Testis (tissue), 3 donors: ENCODE data around the gene VAMP4. TPM values are rescaled to one million over a fixed set of nuclear protein-coding genes. Genes with fewer than 3 reads are reported as not detected.
A peak's percentile ranks its signal among the peaks of the same experiment; 100 is the strongest.

Experiments
- DNase-seq: peaks from one replicate; pipeline ENCODE4 v3.0.0-alpha.2; 2019
- H3K27ac ChIP-seq, 2 donors: fragments of 200-600 bp; sonication (generic); one replicate each; pipeline ENCODE4 v1.5.1; 2019
- H3K27me3 ChIP-seq: fragments of 200-600 bp; sonication (generic); one replicate; pipeline ENCODE4 v1.5.1; 2019
- H3K36me3 ChIP-seq: fragments of 200-600 bp; sonication (generic); one replicate; pipeline ENCODE4 v1.5.1; 2017; ENCODE audit warnings: low read depth; ENCODE audit errors: missing control alignments
- H3K4me1 ChIP-seq: fragments of 200-600 bp; sonication (generic); one replicate; pipeline ENCODE4 v1.5.1; 2019
- H3K4me3 ChIP-seq, 2 donors: fragments of 200-600 bp; sonication (generic); one replicate each; pipeline ENCODE4 v1.5.1; 2017 to 2019
- H3K9me3 ChIP-seq: fragments of 200-600 bp; sonication (generic); one replicate; pipeline ENCODE4 v1.5.1; 2017
- CTCF ChIP-seq, 3 experiments: fragments of 450-650 bp in 2 of 3; fragments of 200-600 bp in 1 of 3; sonication (generic) in 1 of 3; IDR thresholded peaks; one replicate each; pipeline ENCODE4 v1.5.1; 2016 to 2019; ENCODE audit warnings: antibody characterized with exemption in 3 of 3, mild to moderate bottlenecking in 2 of 3, moderate library complexity in 1 of 3
- POLR2A ChIP-seq: fragments of 450-650 bp; IDR thresholded peaks from one replicate; pipeline ENCODE4 v1.6.1; 2017; ENCODE audit warnings: antibody characterized with exemption, mild to moderate bottlenecking, moderate library complexity
- WGBS, 2 donors: methylation state at CpG; one replicate each; pipeline ENCODE4 v1.1.5; 2018; 5-methylcytosine and 5-hydroxymethylcytosine counted together
- intact Hi-C: fragments of 100-400 bp; cut with DNase I; formaldehyde crosslinking; loops from one replicate; pipeline ENCODE4 v1.15.1; 2023; ENCODE audit warnings: low total_unique reads
- polyA plus RNA-seq: library from polyadenylated mRNA; stranded (reverse); fragments of 350-450 nt; fragmentation: Illumina TruSeq; extraction: RNeasy Lipid Tissue Mini Kit (QIAGEN cat#74804); gene quantifications from one replicate; pipeline ENCODE4 v1.2.3, GENCODE V29; 2014; ENCODE audit warnings: low read depth, low replicate concordance; ENCODE audit not compliant: insufficient read depth
- total RNA-seq, 2 donors: library from RNA; depleted of rRNA; stranded (reverse); fragments of >200 nt; gene quantifications; one replicate each; pipeline ENCODE4 v1.2.3, GENCODE V29; 2016

Gene VAMP4
- total and polyA plus RNA-seq, 3 donors from 2014 or later = 22.6 to 28.6 (median 23.7) TPM

- DNase-seq = no peak
- Histone ChIP-seq H3K36me3 (no peaks in the 10 kb centered on the region), H3K27ac (no peak overlapping the region), H3K4me3 (no peak overlapping the region), H3K9me3 (no peaks in the 10 kb centered on the region), H3K27me3 (no peaks in the 10 kb centered on the region), H3K4me1 (no peaks in the 10 kb centered on the region)
- 44 to 57% methylated on average over 4 of the region's 4 CpGs for WGBS, 2 donors
- TF ChIP-seq CTCF (IDR thresholded peaks at IDR 0.05) (no peak), POLR2A (no peak)
- intact Hi-C loops = no loop called here
Observed at GRCh38 chr1:171753685-171754352, 12.0 kb upstream of the VAMP4 start.

- no peak for DNase-seq
- Histone ChIP-seq H3K4me1 (no peaks in the 10 kb centered on the region), H3K27ac (no peak overlapping the region), H3K4me3 (no peak overlapping the region), H3K27me3 (no peaks in the 10 kb centered on the region), H3K9me3 (no peaks in the 10 kb centered on the region), H3K36me3 (no peaks in the 10 kb centered on the region)
- intact Hi-C loops = no loop called here
- 93 to 95% methylated on average over 2 of the region's 2 CpGs for WGBS, 2 donors
- TF ChIP-seq CTCF (IDR thresholded peaks at IDR 0.05) (no peak), POLR2A (no peak)
Observed at GRCh38 chr1:171753182-171753581, 11.3 kb upstream of the VAMP4 start.

GRCh38 chr1:171751221-171751620 is 9.4 kb upstream of the VAMP4 start:
- no peak for TF ChIP-seq CTCF (IDR thresholded peaks at IDR 0.05)
- TF ChIP-seq POLR2A = no peak
- Histone ChIP-seq H3K4me1 (no peaks in the 10 kb centered on the region), H3K36me3 (no peaks in the 10 kb centered on the region), H3K27ac (no peak overlapping the region), H3K9me3 (no peaks in the 10 kb centered on the region), H3K27me3 (no peaks in the 10 kb centered on the region), H3K4me3 (no peak overlapping the region)
- WGBS, 2 donors = 92 to 93% methylated on average over 6 of the region's 6 CpGs
- no peak for DNase-seq
- intact Hi-C loops = no loop called here

- Histone ChIP-seq H3K27me3 (no peaks in the 10 kb centered on the region), H3K4me1 (peaks cover 6% of the 10 kb centered on the region), H3K9me3 (no peaks in the 10 kb centered on the region), H3K4me3 (no peak overlapping the region), H3K36me3 (no peaks in the 10 kb centered on the region), H3K27ac (peak overlapping the region in 1 of 2 donors; percentile 41)
- intact Hi-C loops = no loop called here
- WGBS, 2 donors = 82 to 85% methylated on average over 3 of the region's 3 CpGs
- DNase-seq = no peak
- TF ChIP-seq POLR2A (no peak), CTCF (IDR thresholded peaks at IDR 0.05) (no peak)
Observed at GRCh38 chr1:171748651-171749050, 6.8 kb upstream of the VAMP4 start.

GRCh38 chr1:171744986-171745385 is 3.1 kb upstream of the VAMP4 start:
- no peaks in the 10 kb centered on the region for H3K36me3 ChIP-seq
- no peak for DNase-seq
- WGBS, 2 donors = 90 to 92% methylated on average over 8 of the region's 8 CpGs

More at GRCh38 chr1:171744986-171745385, 3.1 kb upstream of the VAMP4 start:
- Histone ChIP-seq H3K4me3 (no peak overlapping the region), H3K27ac (no peak overlapping the region), H3K9me3 (no peaks in the 10 kb centered on the region), H3K4me1 (peaks cover 19% of the 10 kb centered on the region), H3K27me3 (no peaks in the 10 kb centered on the region)
- intact Hi-C loops = no loop called here
- TF ChIP-seq POLR2A = no peak
- no peak for TF ChIP-seq CTCF (IDR thresholded peaks at IDR 0.05)
